Measurements from ENCODE around the gene SIT1.

DNA sequence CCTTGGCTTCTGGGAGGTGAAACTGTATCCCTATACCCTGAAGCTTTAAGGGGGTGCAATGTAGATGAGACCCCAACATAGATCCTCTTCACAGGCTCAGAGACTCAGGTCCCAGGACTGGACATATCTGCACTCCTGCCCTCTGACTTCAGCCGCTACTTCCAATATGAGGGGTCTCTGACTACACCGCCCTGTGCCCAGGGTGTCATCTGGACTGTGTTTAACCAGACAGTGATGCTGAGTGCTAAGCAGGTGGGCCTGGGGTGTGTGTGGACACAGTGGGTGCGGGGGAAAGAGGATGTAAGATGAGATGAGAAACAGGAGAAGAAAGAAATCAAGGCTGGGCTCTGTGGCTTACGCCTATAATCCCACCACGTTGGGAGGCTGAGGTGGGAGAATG, 28.4 kb upstream of the SIT1 start:
- TF ChIP-seq SIN3A (IDR thresholded peaks at IDR 0.05; ENCODE audit: borderline replicate concordance, insufficient read depth, low read length) (no peak), REST (IDR thresholded peaks at IDR 0.05; ENCODE audit: insufficient read depth in 1 of 2, low read depth in 2 of 2, low read length in 2 of 2) (no peak), POLR2AphosphoS5 (IDR thresholded peaks at IDR 0.05; ENCODE audit: low read depth, low read length) (no peak), FOXP2 (optimal IDR thresholded peaks at IDR 0.05; ENCODE audit: borderline replicate concordance, extremely low read depth, extremely low read length, insufficient read depth) (no peak), TAF1 (IDR thresholded peaks at IDR 0.05; ENCODE audit: borderline replicate concordance, insufficient read depth, low read length) (no peak)
